GM12875 (cell line): ENCODE data around the gene DLG1.

Experiments used
- H3K4me3 ChIP-seq: one replicate; pipeline ENCODE4 v1.5.1; 2011; ENCODE audit warnings: low read depth, low read length, control low read depth
- CTCF ChIP-seq: IDR thresholded peaks from 2 replicates; pipeline ENCODE4 v1.5.1; 2011; ENCODE audit warnings: low read depth, mild to moderate bottlenecking, control low read depth, inconsistent platforms, low read length, moderate library complexity, borderline replicate concordance; ENCODE audit not compliant: insufficient read depth

The DLG1 gene

GRCh38 chr3:197292648-197293047 is 5.8 kb downstream of the DLG1 start:
- TF ChIP-seq CTCF = no peak
- no peak overlapping the region for H3K4me3 ChIP-seq

- no peak for TF ChIP-seq CTCF
- no peak overlapping the region for H3K4me3 ChIP-seq
These were observed 6.2 kb downstream of the DLG1 start for GRCh38 chr3:197292083-197292646.

- TF ChIP-seq CTCF = no peak
These were observed 8.7 kb downstream of the DLG1 start for GRCh38 chr3:197289726-197290125.

GRCh38 chr3:197286678-197287077 is 11.7 kb downstream of the DLG1 start:
- TF ChIP-seq CTCF = no peak
- no peak overlapping the region for H3K4me3 ChIP-seq

More at GRCh38 chr3:197289726-197290125, 8.7 kb downstream of the DLG1 start:
- H3K4me3 ChIP-seq = no peak overlapping the region

GRCh38 chr3:197285557-197285956 is 12.9 kb downstream of the DLG1 start:
- TF ChIP-seq CTCF = no peak
- no peak overlapping the region for H3K4me3 ChIP-seq

DNA sequence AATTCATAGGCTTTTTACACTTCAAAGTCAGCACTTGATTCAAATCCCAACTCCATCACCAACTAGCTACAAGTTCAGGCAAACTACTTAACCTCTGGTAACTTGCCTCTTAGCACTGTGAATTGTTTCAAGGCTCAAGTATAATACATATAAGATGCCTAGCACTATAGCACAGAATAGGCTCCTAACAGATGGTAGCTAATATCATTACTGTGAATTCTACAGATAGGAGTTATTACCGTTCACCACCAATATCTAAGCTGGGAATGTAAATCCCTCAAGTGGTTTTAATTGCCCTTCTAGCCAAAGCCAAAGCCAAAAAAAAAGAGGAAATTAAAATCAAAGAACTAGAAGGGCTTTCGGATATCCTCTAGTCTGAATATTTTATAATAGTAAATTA is 15.4 kb downstream of the DLG1 start:
- no peak overlapping the region for H3K4me3 ChIP-seq

More for the DNA sequence above, 15.4 kb downstream of the DLG1 start:
- TF ChIP-seq CTCF = no peak
